MV-4-11 (cell line): ENCODE measurements around the gene TCERG1L.
"Not testable (repeated sequence)": the region's sequence is repeated elsewhere in the genome, so short reads cannot be mapped to it uniquely, and the experiment has no call there.

Experiments used
- DNase-seq: peaks from one replicate; lab custom pipeline; 2025; lab: John Stamatoyannopoulos, UW

Gene TCERG1L

DNA sequence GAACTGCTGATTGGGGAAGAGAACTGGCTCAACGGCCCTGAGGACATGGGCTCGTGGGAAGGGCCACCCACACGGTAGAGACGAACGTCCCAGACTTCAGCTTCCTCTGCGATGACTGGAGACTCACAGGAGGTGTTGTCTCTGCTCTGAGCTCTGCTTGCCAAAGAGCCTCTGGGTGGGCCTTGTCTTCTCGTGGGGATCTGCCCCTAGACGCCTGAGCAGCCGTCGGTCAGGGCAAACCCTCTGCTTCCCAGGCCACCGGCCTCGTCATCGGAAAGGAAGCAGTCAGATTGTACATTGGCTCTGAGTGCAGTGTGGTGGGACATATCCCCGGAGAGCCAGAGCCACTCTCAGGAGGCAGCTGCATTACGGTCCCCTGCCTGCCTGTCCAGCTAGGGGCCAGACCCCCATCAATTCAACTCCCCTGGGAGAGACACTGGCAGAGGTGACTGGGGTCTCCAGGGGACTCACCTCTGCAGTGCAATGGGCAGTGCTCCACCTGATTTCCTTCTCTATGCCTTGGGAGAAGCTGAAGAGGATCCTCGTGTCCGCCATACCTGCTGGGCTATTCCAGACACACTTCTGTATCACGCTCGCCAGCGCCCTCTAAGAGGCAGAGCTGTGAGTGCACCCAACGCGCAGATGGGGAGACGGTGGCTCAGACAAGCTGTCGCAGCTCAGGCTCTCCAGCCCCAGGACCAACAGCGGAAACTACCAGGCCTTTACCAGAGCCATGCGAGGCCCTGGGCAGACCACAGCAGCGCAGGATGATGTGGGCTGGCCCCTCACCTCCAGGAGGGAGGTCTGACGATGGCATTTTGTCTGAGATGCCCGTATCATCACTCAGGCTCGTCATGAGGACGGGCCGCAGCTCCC is 227.4 kb downstream of the TCERG1L start:
- DNase-seq, result no peak

DNA sequence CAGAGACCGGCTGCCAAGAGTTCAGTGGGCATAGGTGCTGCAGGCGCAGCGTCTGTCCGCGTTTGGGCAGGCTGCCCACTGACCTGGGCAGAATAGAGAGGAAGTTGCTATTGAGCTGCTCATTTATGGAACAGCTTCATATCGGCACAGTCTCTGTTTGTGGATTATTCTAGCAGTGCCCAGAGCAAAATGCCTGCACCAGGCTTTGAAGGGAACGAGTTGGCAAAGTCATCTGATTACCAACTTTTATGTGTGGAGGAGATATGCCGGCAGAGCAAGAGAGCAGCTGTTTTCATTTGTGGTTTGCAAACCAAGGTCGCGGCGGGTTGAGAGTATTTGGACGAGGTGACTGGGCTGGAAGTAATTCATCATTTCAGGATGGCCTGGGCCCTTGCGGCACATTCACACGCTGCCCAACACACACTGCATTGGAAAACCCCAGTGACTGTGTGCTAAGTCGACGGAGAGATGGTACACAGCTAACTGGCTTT is 228.5 kb downstream of the TCERG1L start:
- no peak for DNase-seq

DNA sequence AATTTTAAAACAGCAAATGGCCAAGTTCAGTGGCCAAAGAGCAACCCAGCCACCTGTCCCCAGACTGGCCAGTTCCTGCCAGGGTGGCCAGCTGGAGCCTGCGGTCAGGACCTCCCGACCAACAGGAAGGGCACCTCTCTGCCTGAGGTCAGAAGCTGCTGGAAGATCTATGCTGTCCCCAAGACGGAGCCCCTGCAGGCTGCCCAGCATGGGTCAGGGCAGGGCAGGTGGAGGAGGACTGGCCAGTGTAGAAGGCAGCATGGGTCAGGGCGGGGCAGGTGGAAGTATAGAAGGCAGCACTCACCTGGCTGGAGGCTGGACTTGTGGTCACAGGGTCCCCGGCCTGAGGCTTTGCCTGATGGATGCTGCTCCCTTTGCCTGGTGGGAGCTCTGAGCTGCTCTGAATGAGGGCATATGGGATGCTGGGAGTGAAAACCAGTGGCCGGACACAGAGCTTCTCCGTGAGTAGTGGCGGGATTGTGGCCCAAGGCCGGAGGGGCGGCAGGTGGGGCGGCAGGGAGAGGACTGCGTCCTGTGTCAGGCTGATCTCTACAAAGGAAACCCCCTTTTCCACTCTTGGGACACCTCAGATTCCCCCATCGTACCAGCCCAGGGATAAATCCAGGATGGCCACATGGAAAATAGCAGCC is 229.2 kb downstream of the TCERG1L start:
- DNase-seq, result no peak

DNA sequence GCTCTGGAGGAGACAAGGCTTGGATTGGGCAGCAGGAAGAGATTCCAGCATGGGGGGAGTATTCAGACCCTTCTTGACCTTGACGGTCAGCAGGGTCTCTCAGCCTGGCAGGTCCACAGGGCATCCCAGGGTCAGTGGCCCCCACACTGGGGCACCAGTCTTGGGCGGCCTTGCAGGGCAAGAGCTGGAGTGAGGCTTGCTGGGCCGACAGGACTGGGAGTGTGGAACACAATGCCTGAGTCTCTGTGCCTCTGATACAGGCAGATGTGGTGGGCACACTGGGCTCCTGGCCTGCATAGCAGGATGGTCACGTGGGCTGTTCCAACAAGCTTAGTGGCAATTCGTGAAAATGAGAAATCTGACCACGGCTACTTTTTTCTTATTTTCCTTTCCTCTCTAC is 229.7 kb downstream of the TCERG1L start:
- DNase-seq, result no peak

DNA sequence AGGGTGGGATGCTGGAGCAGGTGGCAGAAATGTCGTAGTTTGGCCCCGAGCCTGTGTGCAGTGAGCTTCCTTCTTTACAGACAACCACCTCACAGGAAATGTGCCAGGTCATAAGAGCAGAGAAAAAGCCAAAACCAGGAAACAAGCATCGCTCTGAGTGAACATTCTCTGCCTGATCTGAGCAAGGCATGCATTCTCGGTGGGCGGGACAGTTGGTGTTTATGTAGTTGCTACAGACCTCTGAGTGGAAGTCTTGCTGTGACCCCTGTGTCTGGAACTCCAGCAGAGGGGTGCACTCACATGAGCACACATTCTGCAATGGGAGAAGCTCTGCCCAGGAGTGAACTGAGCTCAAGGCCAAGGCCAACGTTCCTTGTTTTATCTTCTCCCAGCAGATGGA is 230.1 kb downstream of the TCERG1L start:
- no peak for DNase-seq

DNA sequence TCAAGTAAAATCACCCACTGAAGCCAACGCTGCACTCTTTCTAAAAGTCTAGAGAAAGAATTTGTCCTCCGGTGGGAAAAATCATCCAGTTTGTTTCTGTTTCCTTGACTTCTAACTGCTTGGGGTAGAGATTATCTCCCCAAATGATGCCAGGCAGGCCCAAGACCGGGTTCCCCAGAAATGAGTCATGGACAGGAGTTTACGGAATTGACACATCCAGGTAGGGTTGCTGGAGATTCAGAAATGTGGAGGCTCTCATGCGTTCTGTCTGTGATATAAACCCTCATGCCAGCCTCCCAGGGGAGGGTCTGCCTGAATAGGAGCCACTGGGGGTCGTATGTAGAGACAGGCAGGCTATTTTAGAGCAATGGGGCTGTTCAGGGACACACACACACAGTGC is 230.9 kb downstream of the TCERG1L start:
- no peak for DNase-seq

DNA sequence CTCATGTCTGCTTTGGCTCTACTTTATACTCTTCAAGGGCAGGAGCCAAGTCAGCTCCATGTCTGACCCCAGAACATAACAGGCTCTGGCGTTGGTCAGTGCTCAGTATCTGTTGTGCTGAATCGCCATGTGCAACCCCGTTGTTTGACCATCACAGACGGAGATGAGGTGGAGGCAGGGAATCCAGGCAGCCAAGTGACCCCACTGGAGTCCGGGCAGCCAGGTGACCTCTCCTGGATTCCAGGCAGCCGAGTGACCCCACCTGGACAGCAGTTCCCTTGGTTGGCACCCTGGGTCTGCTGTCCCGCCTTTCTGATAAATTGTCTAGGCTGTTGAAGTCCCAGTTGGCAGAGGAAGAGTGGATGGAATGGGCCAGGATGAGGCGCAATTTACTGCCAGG is 232.2 kb downstream of the TCERG1L start:
- no peak for DNase-seq

DNA sequence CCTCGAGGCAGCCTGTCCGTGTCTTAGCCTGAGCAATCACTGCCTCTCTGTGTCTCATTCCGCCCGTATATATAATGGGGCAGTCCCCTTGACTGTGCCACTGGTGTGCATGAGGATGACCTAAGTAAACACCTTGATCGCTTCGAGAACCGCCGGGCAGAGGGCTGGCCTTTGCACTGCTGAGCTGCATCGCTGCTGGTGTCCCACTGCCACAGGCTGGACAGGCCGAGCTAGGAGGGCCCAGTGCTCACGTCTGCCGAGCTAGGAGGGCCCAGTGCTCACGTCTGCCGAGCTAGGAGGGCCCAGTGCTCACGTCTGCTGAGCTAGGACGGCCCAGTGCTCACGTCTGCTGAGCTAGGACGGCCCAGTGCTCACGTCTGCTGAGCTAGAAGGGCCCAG is 232.6 kb downstream of the TCERG1L start:
- not testable (repeated sequence) for DNase-seq

DNA sequence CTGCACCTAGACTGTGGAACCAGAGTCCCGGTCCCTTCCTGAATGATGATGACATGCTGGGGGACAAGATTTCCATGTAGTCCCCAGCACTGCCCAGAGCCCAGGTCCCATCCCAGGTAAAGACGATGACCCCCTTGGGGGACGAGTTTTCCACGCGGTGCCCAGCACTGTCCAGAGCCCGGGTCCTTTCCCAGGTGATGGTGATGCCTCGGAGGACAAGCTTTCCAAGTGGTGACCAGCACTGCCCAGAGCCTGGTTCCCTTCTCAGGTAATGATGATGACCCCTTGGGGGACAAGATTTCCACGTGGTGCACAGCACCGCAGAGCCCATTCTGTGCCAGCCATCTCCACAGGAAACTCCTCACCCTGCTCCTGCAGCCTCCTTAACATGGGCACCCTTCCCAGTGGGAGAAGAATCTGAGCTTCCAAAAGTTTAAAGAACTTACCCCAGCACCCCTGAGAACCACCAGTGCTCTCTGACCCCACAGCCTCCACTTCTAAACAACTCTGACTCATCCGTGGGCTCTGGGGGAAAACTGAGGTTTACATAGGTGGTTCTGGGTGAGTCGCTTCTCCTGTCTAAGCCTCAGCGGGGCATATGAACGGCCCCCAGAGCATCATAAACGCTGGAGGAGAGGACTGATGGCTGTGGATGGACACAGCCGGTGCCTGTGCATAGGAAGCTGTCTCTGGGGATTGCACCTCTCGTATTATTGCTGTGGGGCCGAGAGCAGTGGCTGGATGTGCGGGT is 233.2 kb downstream of the TCERG1L start:
- DNase-seq, result no peak

DNA sequence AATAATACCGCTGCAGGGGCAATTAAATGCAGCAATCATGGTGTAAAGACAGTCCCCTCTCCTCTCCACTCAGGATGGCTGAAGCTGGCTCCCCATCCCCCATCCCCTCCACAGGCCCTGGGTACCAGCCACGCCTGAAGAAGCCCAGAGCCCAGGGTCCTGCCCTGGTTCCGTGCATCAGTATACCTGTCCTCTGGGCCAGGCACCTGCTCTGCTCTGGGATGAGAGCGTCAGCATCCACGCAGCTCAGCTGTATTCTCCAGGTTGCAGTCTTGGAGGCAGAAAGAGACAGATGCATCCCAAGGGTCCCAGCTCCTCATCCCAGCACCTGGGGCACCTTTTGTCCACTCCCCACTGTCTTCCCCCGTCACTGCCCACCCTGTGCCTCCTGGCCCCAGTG is 233.8 kb downstream of the TCERG1L start:
- no peak for DNase-seq

DNA sequence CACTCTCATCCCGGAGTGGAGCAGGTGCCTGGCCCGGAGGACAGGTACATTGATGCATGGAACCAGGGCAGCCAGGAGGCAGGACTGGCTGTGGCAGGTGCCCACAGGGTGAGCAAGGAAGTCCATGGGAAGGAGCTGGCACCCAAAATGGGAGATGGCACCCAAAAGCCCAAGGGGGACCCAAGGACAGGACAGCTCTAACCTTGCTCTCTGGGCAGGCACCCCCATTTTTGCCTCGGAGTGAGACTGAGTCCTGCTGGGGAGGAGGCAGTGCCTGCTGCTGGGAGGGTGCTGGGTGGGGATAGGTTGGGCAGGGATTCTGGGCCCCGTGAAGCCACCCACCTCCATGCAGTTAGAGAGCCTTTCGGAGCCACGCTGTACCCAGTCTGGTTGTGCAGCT is 234.5 kb downstream of the TCERG1L start:
- DNase-seq, result no peak

DNA sequence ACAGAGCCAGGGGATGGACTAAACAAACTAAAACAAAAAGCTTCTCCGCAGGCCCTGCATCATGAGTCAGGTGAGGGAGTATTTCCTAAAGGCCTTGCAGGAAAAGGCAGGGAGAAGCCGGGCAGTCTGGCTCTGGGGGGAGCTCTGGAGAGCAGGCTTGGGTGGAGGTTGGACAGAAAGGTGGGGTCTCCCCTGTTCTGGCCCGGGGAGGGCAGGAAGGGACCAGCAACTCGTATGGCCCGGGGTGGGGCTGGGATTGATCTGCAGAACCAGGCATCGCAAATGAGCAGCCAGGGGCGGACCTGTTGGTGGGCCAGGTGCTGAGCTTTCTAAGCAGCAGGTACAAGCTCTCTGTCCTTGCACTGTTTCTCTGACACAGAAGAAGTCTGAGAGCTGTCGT is 235.2 kb downstream of the TCERG1L start:
- no peak for DNase-seq

DNA sequence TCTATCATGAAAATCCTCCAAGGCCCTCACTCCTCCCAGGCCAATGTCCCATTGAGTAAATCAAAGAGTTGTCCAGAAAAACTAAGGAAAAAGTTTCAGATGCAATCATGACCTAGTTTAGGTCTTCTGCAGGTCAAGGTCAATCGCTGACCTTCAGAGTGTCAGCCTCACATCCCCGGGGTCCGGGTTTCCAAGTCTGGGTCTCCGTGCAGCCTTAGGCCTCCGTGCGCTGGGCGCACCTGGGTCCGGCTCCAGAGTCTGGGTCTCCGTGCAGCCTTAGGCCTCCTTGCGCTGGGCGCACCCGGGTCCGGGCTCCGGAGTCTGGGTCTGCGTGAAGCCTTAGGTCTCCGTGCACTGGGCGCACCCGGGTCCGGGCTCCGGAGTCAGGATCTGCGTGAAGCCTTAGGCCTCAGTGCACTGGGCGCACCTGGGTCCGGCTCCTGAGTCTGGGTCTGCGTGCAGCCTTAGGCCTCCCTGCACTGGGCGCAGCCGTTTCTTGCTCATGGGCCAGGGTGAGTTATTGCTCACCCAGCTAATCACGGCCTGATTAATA is 236.2 kb downstream of the TCERG1L start:
- DNase-seq, result no peak

DNA sequence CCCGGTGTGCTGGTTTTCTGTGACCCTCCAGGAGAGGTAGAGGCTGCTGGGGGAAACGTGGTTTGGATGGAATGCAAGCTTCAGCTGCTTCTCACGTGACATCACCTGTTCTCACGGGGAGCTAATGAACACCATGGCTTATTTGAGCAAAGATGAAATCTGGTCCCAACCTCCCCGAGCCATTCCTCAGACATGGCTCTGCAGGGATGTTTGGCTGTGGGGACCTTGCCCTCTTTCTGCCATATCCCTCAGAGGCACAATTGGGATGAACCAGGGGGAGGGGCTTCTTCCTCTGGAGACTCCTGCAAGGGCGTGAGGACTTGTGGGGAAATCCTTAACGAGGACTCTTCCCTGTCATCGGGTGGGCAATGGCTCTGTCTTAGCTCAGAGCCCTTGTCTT is 236.8 kb downstream of the TCERG1L start:
- no peak for DNase-seq

DNA sequence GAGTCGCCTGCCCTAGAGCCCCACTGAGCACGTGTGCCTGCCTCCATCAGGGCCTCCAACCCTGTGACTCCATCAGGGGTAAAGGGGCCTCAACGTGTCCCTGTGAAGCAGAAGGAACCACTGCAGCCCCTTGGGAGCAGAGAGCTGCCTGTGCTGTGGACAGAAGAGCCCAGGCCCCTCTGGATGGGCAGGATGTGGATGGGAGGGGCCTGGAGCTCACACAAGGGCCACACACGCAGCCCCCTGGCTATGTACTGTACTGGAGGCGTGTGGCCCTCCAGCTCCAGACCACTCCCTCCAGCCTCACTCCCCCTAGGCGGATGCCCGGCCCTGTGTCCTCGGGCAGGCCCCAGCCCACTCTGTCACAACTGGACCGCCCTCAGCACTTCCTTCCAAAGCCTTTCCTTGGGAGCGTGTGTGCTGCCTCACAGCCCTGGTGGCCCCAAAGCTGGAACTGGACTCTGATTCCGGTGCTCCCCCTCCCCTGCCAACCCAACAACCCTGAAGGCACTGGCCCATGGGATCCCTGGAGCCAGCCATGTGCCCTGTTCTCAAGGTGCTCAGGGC is 238.0 kb downstream of the TCERG1L start:
- DNase-seq, result no peak

DNA sequence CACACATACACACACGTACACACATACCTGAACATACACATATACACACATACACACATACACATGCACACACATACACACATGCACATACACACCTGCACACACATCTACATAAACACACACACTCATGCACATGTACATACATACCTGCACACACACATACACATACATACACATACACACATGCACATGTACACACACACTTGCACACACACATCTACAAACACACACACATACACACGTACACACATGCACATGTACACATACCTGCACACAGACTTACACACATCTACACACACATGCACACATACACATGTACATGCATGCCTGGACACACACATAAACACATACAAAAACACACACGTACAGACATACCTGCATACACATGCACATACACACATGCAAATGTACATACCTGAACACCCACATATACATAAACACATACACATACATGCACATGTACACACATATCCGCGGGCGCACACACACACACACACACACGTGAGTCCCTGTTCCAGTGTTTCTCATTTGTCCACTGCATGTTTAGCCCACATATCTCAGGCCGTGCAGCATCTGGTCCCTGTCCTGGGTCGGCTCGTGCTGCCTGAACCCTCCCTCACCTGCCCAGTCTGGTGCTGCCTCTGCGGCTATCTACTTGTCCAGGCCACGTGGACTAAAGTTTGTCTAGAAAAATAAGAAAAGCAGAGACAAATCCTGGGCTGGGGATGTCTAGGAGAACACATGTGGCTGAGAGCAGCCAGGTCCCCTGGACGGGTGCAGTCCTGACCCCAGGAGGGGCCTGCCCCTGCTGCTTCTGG is 238.7 kb downstream of the TCERG1L start:
- no peak for DNase-seq

DNA sequence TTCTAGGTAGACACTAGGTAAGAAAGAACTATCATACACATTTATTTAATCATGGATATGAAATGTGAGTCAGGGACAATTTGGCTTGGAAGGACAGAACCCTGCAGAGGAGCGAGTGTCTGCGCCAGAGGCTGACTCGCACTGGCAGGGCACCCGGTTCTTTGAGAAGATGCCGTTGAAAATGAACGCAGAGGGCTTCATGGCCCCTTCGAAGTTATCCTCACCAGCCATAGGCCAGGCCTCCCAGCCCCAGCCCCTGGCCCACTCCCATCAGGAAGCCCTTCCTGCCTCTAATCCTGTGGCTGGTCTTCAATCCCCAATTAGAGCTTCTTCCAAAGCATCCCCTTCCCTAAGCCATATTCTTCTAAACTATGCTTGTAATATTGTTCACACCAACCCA is 239.8 kb downstream of the TCERG1L start:
- DNase-seq, result no peak

DNA sequence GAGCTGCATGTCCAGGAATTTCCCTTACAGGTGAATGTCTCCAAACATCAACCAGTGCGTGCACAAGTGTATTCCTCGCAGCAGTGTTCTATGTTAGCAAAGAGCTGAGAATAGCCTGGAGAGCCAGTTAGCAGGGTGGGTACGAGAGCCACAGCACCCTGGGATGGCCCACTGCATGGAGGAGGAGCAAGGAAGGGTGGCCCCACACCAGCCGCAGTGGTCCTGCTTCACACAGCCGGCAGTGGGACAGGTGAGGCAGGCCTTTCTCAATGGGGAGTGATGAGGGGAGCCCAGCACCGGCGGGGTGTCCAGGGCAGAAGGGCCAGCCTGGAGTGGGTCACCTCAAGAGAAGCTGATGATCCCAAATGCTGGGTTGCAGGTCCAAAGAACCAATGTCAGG is 240.7 kb downstream of the TCERG1L start:
- DNase-seq, result no peak

DNA sequence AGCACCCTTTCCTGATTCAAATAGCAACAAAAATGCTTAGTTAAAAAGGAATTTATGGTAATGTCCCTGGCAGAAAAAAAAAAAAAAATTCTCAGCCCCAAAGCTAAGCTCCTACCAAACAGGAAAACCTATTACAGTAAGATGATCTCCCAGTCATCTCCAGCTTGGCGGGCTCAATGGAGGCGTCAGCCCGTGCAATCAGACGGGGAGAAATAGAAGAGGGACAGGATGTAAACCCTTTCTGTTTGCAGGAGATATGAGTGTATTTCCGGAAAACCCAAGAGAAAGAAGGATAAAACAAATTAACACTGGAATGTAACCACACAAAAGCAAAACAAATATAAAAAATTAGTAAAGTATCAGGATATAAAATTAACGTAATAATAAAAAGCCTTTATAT is 242.8 kb downstream of the TCERG1L start:
- DNase-seq, result no peak

DNA sequence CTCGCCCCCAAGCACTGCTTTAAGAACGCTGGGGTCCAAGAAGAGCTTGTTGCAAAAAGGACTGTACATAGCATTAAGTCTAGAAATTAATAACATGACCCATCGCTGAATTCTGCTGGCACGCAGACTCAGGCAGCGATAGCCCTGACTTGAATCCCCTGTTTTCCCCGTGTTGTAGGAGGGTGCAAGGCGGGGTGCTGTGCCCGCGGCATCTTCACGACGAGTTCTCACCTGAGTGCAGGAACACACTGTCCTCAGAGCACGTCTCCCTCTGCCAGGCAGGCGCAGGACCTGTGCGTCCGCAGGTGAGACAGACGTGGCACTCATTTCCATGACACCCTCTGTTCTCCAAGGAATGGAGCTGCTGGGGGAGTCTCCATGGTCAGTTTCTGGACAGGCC is 243.2 kb downstream of the TCERG1L start:
- DNase-seq, result no peak

DNA sequence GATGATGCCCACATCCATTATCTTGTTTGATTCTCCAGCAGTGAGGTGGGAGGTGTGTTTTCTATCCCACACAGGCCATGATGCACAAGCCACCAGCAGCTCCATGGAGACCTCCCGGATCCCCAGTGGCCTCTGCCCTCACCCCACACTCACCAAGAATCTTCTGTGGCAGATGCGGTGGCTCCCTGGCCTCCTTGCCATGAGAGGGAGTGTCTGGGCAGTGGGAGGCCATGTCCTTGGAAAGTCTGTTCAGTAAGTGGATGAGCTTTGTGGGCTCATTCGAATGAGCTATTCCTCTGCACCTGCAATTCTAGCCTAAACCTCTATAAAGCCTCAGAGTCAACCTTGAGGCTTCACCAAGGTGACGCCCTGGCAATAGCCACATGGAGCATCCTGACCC is 243.8 kb downstream of the TCERG1L start:
- no peak for DNase-seq
